ENCODE data around the gene XRCC2.
"Not testable (repeated sequence)": the region's sequence is repeated elsewhere in the genome, so short reads cannot be mapped to it uniquely, and the experiment has no call there.

XRCC2 gene

DNA sequence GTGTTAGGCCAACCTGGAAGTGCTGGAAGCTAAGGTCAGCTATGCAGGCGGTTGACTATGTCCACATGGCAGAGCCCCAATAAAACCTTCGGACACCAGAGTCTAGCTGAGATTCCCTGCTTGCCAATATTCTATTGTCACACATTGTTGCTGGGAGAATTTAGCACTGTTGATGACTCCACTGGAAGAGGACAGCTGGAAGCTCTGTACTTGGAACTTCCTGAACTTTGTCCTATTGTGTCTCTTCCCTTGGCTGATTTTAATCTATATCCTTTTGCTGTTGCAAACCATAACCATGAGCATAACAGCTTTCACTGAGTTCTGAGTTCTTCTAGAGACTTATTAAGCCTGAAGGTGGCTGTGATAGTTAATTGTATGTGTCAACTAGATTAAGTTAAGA lies 12.0 kb downstream of the XRCC2 start:
- no peak for DNase-seq (ENCODE audit: low spot score)

DNA sequence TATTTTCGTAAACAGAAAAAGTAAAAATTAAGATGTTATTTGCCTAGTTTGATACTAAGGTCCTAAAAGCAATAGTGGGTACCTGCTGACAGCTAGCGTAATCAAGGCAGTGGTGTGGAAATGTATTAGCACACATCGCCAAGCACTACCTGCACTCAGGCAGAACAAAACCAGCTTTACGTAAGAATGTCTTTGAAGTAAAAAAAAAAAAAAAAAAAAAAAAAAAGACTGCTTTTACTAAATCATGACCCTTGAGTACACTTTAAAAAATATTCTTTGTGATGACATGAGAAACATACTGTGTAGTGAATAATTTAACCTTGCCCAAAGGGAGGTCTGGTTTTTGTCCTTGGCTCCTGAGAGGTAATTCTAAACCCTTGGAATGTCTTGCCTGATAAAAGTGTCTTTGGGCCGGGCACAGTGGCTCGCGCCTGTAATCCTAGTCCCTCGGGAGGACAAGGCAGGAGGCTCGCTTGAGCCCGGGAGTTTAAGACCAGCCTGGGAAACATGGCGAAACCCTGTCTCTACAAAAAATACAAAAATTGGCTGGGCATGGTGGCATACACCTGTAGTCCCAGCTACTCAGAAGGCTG lies 12.7 kb downstream of the XRCC2 start:
- no peak for DNase-seq (ENCODE audit: low spot score)

DNA sequence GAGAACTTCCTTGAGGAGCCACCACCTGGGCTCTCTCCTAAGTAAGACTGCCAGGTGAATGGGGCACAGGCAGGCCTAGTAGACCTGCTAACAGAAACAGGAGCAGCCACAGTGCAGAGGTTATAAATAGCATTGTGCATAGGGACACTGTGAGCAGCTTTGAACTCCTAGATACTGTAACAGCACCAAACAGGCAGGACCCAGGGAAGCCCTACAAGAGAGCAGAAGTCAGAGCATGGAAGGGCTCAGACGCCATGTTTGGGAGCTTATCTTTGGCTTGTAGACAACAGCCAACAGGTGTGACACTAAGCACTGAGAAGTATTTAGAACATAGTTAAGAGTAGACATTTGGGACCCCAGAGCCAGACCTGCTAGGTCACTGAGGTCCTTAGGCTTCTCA lies 14.5 kb downstream of the XRCC2 start:
- no peak for DNase-seq (ENCODE audit: low spot score)

DNA sequence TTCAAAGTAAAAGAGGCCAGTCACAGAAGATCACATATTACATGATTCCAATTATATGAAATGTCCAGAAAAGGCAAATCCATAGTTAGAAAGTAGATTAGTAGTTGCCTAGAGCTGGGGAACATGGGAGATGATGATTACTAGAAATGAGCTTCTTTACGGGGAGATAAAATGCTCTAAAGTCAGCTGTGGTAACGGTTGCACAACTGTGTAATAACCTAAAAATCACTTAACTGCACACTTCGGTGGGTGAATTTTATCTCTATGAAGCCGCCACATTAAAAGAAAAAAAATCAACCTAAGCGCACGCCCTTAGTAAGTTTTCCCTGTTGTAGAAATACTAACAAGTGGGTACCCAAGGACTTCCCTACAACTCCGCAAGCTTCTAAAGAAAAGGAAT lies 15.9 kb downstream of the XRCC2 start:
- DNase-seq (ENCODE audit: low spot score), result no peak

DNA sequence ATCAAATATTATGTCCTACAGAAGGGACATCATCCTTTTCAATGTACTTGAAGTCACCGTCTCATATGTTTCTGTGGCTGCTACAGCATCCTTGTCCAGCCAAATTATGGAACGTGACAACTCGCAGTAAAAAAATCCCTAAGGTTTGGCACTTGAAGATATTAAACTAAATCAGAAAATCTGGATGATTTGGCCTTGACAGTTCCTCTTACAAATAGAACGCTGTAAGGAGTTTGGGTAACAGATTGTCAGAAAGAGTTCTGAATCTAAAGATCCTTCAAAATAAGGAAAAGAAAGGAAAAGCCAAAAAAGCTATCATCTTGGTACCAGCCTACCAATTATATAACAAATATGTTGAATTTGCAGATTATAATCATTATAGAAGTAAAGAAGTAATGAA lies 21.0 kb downstream of the XRCC2 start:
- no peak for DNase-seq (ENCODE audit: low spot score)

DNA sequence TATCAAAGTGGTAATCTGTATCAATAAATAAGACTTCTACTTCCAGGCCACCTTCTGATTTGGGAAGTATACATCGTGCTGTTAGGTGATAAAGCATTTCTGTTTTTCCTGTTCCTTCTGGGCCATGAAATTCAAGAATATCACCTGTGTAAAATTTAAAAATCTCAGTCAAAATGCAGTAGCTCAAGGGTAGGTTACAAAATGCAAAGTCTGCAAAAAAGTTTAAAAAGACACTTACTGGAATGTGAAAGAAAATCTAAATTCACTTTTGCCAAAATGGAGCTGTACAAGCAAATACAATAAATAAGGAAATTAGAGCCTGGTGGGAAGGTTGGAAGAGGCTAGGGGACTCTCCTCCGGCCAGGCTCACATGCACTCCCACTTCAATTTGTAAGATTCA lies 26.7 kb downstream of the XRCC2 start:
- DNase-seq (ENCODE audit: low spot score), result no peak

DNA sequence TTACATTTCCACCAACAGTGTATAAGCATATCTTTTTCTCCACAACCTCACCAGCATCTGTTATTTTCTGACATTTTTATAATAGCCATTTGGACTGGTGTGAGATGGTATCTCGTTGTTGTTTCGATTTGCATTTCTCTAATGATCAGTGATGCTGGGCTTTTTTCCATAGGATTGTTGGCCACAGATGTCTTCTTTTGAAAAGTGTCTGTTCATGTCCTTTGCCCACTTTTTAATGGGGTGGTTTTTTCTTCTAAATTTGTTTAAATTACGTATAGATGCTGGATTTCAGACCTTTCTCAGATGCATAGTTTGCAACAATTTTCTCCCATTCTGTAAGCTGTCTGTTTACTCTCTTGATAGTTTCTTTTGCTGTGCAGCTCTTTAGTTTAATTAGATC lies 28.9 kb downstream of the XRCC2 start:
- DNase-seq (ENCODE audit: low spot score), result no peak

DNA sequence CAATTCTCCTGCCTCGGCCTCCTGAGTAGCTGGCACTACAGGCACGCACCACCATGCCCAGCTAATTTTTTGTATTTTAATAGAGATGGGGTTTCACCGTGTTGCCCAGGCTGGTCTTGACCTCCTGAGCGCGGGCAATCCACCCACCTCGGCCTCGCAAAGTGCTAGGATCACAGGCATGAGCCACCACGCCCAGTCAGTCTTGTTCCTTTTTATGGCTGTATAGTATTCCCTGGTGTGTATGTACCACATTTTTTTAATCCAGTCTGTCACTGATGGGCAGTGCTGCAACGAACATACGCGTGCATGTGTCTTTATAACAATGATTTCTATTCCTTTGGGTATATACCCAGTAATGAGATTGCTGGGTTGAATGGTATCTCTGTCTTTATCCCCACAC lies 29.4 kb downstream of the XRCC2 start:
- DNase-seq (ENCODE audit: low spot score), result not testable (repeated sequence)

DNA sequence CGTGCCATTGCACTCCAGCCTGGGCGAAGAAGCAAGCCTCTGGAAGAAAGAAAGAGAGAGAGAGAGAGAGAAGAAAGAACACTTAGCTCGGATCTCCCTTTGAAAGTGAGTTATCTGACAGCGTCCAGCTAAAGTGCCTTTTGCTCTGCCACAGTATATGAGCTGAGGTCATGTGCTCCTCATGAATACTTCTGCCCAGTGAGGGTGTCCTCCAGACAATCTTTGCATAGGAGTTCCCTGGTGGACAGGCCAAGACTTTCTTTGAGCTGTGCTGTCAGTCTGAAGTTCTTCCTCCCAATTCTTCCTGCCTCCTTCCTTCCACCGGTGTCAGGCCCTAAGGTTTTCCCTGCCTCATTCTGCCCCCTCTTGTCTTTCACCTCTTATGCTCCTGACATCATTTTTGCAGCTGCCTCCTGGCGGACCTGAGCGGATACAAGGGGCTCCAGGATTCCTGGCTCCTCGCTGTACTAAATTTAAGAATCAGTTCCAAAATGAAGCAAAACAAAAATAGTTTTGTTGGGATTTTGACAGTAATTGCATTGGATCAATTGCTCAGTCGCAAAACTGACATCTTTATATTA lies 31.9 kb downstream of the XRCC2 start:
- no peak for DNase-seq (ENCODE audit: low spot score)

DNA sequence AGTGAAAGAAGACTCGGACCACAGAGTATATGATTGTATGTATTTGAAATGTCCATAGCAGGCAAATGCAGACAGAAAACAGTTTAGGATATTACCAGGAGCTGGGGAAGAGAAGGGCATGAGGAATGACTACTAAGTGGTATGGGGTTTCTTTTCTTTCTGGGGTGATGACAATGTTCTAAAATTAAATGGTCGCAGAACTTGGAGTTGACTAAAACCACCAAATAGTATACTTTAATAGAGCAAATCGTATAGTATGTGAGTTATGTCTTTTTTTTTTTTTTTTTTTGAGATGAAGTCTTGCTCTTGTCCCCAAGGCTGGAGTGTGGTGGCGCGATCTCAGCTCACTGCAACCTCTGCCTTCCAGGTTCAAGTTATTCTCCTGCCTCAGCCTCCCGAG lies 34.6 kb downstream of the XRCC2 start:
- no peak for DNase-seq (ENCODE audit: low spot score)

DNA sequence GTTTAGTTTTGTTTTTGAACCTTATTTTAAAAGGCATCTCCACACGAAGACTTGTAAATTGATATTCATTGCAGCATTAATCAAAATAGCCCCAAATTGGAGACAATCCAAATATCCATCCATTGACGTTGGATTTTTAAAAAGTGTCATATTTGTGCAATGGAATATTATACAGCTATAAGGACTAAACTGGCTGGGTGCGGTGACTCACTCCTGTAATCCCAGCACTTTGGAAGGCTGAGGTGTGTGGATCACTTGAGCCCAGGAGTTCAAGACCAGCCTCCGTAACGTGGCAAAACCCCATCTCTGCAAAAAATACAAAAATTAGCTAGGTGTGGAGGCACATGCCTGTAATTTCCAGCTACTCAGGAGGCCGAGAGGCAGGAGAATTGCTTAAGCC lies 35.1 kb downstream of the XRCC2 start:
- DNase-seq (ENCODE audit: low spot score), result no peak

DNA sequence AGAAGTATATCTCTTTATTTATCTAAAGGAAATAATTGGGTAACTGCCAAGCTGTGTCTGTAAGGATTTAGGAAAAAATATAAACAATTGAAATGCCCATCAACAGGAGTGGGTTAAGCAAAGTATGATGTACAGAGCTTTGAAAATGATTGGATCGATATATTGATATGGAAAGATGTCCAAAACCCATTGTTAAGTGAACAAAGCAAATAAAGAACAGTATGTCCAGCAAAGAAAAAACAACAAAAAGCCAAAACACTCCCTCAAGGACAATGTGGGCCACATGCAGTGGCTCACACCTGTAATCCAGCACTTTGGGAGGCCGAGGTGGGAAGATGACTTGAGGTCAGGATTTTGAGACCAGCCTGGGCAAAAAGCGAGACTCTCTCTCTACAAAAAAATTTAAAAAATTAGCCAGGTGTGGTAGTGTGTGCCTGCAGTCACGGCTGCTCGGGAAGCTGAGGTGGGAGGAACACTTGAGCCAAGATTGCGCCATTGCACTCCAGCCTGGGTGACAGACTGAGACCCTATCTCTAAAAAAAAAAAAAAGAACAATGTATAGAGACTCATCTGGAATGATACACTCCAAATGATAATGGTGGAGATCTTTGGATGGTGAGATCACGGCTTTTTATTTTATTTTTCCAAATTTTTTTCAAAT lies 37.9 kb downstream of the XRCC2 start:
- no peak for DNase-seq (ENCODE audit: low spot score)

DNA sequence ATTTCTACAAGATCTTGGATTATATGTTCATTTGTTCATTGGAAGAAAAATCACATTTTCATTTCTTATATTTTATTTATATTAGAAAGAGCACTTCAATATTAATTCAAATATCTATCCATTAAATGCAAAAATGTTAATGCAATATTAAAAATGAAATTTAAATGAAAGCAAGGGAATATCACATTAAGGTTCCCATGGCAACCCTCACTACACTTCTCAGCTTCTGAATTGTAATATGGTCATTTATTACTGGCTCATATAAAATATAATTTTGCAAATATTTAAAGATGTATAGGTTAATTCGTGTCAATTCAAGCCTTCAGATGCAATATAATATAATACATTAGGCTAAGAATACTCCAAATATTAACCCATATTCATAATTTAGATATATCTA lies 38.8 kb downstream of the XRCC2 start:
- no peak for DNase-seq (ENCODE audit: low spot score)

DNA sequence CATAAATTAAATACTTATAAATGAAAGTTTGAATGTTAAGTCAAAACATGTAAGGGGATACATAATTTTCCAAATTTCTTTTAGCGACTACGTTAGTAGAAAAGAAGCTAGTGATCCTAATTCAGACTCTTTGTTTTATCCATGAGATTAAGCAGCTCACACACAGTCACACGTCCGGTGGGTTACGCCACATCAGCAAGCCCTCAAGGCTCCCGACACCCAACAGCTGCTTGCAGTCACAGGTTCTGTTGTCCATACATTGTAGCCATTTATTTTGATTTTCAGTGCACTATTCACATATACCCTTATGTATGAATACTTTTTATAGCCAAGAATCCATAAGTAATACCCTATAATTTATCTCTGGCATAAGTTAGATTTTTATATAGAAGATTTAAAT lies 39.5 kb downstream of the XRCC2 start:
- DNase-seq (ENCODE audit: low spot score), result no peak

DNA sequence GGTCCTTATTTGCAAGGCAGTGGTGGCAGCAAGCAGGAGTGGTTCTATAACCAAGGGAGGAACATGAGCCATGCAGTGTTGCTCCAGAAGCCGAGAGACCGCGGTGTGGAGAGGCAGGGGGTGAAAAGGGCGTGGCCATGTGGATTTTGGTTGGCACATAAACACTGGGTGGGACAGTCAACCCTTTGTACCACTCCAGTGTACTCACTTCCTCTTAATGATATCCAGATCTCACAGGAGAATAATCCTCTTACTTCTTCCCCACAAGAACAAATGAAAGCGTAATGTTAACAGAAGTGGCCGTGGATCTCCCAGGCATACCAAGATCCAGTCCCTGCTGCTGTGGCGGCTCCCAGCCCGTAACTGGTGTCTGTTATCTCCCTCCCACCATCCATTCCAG lies 42.4 kb downstream of the XRCC2 start:
- no peak for DNase-seq (ENCODE audit: low spot score)

DNA sequence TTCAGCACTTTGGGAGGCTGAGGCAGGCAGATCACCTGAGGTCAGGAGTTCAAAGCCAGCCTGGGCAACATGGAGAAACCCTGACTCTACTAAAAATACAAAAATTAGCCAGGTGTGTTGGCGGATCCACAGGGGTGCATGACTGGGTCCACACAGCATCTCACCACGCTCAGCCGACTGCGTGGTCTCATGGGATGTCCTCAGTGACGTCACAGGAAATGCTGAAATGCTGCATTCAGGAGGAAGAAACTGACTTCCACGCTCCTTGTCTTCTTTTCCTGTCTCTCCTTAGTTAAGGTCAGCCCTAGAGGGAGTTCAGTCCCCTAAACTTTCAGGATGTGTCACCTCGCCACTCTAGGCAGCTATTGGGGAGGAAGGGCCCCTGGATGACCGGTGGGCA lies 42.9 kb downstream of the XRCC2 start:
- DNase-seq (ENCODE audit: low spot score), result no peak

DNA sequence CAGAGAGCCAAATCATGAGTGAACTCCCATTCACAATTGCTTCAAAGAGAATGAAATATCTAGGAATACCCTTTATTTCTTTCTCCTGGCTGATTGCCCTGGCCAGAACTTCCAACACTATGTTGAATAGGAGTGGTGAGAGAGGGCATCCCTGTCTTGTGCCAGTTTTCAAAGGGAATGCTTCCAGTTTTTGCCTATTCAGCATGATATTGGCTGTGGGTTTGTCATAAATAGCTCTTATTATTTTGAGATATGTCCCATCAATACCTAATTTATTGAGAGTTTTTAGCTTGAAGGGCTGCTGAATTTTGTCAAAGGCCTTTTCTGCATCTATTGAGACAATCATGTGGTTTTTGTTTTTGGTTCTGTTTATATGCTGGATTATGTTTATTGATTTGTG lies 47.2 kb downstream of the XRCC2 start:
- DNase-seq (ENCODE audit: low spot score), result not testable (repeated sequence)

DNA sequence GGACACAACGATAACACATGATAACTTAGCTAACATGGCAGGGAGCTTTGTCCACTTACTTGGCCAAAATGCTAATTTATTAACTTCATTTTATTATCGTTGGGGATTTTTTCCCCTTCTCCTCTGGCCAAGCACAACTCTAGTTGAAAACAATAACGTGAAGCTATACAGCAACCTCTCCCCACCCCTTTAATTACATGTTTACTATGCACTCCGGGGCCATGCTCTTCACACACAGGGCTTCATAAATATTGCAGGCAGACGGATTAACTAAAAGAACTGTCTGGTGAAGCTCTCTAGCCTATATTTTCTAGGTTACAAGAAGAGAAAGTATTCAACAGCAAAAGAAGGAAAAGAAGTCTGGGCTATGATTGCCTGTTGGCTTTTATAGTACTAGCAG lies 51.7 kb downstream of the XRCC2 start:
- no peak for DNase-seq (ENCODE audit: low spot score)

DNA sequence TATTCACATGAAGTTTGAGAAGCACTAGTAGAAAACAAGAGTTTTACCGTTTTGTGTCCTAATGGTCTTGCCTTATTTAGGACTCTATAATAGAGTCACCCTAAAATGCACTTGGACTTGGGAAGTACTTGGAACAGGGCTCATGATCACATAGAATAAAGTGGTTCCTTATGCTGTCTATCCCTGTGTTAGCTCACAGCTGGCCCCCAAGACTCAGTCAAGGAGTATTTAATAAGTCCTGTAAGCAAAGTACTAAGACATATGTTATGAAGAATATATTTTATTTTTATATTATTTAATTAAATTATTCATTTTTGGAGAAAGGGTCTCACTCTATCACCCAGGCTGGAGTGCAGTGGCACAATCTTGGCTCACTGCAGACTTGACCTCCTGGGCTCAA lies 54.5 kb downstream of the XRCC2 start:
- no peak for DNase-seq (ENCODE audit: low spot score)

DNA sequence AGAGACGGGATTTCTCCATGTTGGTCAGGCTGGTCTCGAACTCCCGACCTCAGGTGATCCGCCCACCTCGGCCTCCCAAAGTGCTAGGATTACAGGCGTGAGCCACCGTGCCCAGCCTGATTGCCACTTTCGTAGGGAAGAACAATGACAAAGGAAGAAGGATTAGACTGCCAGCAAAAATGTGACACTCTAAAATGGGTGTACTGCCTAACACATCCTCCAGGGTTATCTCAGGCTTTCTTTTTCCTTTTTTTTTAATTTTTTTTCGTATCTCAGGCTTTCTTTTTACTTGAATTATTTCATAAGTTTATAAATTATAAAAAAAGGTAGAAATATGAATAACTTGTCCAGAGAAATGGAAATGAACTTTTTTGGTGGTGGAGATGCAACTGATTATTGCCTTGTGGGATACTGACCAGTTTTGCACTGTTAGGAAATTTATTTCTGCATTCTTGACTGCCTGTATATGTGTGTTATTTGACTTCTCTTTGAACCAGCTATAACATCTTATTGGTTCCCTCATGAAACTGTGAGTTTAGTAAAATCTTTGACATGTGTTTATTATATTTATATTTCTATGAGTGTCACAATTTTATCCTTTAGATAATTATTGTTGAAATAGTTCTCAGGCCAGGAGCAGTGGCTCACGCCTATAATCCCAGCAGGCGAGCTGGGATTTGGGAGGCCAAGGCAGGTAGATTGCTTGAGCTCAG lies 56.8 kb downstream of the XRCC2 start:
- DNase-seq (ENCODE audit: low spot score), result no peak

DNA sequence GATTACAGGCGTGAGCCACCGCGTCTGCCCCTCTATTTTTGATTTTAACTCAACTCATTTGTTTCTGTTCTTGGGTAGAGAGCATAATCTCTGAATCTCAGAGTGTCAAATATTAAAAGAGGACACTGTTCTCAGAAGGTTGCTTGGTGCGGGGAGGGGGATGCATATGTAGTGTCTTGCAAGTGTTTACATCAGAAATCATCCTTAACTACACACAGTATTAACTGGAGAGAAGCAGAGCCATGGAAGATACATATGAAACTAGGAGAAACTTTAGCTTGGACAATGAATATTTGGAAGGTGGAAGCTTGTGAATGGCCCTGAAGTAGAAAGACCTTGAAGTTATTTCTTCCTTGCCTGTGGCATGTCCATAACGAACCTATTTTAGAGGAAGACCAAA lies 57.5 kb downstream of the XRCC2 start:
- DNase-seq (ENCODE audit: low spot score), result no peak

DNA sequence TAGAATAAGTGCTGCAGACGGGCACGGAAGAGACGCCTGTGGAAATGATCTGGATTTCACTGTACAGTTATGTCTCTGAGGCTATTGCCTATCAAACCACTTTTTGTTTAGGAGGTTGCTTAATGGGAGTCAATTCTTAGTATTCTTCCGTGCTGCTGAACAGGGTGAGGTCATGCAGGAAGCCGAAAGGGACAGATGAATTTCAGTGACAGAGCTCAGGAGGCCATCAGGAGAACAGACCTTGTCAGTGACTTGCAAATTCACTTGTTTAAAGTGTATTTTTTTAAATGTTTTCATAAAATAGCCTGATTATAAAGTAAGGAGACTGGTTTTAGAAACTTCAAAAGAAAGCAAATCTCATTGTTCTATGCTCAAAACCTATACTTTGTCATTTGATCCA lies 58.9 kb downstream of the XRCC2 start:
- no peak for DNase-seq (ENCODE audit: low spot score)

DNA sequence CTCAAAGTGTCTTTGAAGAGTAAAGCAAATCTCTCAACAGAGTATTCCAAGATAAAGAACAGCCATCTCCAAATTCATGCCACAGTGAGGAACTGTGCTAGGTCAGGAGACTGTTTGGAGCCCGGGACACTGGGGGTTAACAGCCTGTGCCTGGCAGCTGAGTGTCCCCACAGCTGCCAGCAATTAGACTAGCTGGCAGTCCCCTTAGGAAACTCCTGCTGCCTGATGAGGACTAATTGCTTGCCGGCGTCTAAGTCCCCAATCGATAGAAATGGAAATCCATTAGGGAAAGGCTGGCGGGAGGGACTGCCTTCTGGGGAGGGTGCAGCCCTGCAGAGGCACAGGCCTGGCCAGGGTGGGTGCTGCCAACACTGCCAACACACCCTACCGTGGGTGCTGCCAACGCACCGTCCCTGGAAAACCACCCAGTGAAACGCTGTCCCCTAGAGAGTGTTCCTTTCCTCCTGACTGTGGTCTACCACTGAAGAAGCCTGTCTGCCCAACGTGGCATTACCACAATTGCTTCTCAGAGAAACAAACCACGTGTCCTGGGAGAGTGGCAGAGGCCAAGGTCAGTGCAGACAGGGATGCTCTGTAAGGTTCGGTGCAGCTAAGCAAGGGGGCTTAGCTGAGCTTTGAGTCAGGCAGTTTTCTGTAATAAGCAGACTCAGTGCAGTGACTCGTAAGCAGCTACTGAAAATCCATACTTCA lies 60.8 kb downstream of the XRCC2 start:
- DNase-seq (ENCODE audit: low spot score), result no peak

All from hematopoietic multipotent progenitor cell treated with erythropoietin and hydrocortisone succinate and interleukin-3 and kit ligand, for 17 days (in vitro differentiated cells).